Thoracic aorta (tissue), 2 donors: ENCODE results near the gene N4BP2. TPM values are rescaled to one million over a fixed set of nuclear protein-coding genes. Genes with fewer than 3 reads are reported as not detected.

Experiments used
- ATAC-seq: fragments of 150-250 bp; one replicate; pipeline ENCODE4 v1.8.0; 2017; ENCODE audit warnings: low read depth; ENCODE audit not compliant: insufficient number of reproducible peaks, low FRiP score
- DNase-seq: peaks from one replicate; pipeline ENCODE4 v3.0.0-alpha.2; 2020; ENCODE audit warnings: low spot score
- H3K27ac ChIP-seq, 2 donors: fragments of 200-600 bp; sonication (generic); 1 replicate in 1 of 2; 2 replicates in 1 of 2; pipeline ENCODE4 v1.5.1; 2016; ENCODE audit warnings: mild to moderate bottlenecking in 2 of 2, moderate library complexity in 2 of 2
- H3K27me3 ChIP-seq: fragments of 200-600 bp; sonication (generic); replicated peaks from 2 replicates; pipeline ENCODE4 v1.6.0; 2016; ENCODE audit warnings: mild to moderate bottlenecking; ENCODE audit not compliant: insufficient read depth
- H3K36me3 ChIP-seq: fragments of 200-600 bp; sonication (generic); one replicate; pipeline ENCODE4 v1.5.1; 2016
- H3K4me1 ChIP-seq, 2 donors: fragments of 200-600 bp; sonication (generic); 1 replicate in 1 of 2; 2 replicates in 1 of 2; pipeline versions ENCODE4 v1.5.1 to v1.6.0; 2016; ENCODE audit warnings: low read depth in 2 of 2, mild to moderate bottlenecking in 1 of 2; ENCODE audit not compliant: control insufficient read depth in 1 of 2
- H3K4me3 ChIP-seq: fragments of 200-600 bp; sonication (generic); 2 replicates; pipeline ENCODE4 v1.5.1; 2016; ENCODE audit warnings: mild to moderate bottlenecking
- H3K9me3 ChIP-seq: fragments of 200-600 bp; sonication (generic); 2 replicates; pipeline ENCODE4 v1.5.1; 2016
- CTCF ChIP-seq: fragments of 200-600 bp; sonication (generic); IDR thresholded peaks from one replicate; pipeline ENCODE4 v1.5.1; 2019; ENCODE audit warnings: antibody characterized with exemption
- total RNA-seq, 2 donors: library from RNA; depleted of rRNA; stranded (reverse); fragments of >200 nt; gene quantifications; one replicate each; pipeline versions ENCODE4 v1.1.0 to v1.2.3, GENCODE V29; 2016

N4BP2 gene
- total RNA-seq, 2 donors from 2014 or later = 5.4 to 10.9 TPM

DNA sequence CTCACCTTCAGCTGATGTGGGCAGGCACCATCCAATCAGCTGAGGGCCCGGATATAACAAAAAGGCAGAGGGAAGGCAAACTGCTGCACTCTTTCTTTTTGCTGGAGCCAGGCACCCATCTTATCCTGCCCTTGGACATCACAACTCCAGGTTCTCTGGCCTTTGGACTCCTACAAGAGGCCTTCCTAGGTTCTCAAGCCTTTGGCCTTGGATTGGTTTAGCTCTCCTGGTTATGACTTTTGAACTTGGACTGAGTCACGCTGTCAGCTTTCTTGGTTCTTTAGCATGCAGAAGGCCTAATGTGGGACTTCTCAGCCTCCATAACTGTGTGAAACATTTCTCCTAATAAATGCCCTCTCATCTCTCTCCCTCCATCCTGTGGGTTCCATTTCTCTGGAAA lies 23.0 kb upstream of the N4BP2 start:
- ATAC-seq (no peak), DNase-seq (no peak)
- no peaks in the 10 kb centered on the region for H3K4me1 ChIP-seq
- no peak for TF ChIP-seq CTCF
- H3K4me3 ChIP-seq = no peak overlapping the region
- no peaks in the 10 kb centered on the region for H3K27me3 ChIP-seq
- no peaks in the 10 kb centered on the region for H3K36me3 ChIP-seq
- H3K27ac ChIP-seq = no peak overlapping the region
- H3K9me3 ChIP-seq = no peaks in the 10 kb centered on the region

DNA sequence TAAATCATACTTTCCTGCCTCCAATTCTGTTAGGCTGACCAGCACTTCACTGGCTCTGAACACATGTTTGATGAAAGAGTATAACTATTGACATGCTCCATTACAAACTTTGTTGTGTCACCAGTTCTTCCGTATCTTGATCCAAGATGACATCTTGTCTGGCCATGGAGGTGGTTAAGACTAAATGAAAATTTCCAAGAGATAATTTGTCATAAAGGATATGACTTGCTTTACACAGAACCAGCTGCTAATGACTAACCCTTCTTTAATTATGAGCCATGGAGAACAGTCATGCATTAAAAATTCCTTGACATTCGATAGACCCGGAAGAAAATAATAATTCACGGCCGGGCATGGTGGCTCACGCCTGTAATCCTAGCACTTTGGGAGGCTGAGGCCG lies 17.7 kb upstream of the N4BP2 start:
- DNase-seq (no peak), ATAC-seq (no peak)
- Histone ChIP-seq H3K9me3 (no peaks in the 10 kb centered on the region), H3K4me3 (no peak overlapping the region), H3K36me3 (no peaks in the 10 kb centered on the region), H3K4me1 (no peaks in the 10 kb centered on the region), H3K27me3 (no peaks in the 10 kb centered on the region), H3K27ac (no peak overlapping the region)
- TF ChIP-seq CTCF = no peak

DNA sequence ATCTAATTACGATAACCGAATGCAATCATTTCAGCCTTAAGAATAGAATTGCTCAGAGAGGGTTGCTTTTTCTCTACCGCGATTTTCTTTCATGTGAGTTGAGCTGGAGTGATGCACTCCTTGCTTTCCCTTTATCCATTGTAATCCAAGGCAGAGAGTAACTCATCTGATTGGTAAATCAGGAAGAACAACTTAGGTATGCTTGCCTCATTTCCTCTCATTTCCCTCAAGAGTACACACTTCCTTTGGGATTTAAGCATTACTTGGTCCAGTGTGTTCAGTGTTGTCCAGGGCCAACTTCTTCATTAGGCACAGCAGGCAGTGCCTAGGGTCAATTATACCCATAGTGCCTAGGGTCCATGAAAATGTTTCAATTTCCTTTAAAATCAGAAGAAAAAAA lies 15.7 kb upstream of the N4BP2 start:
- Histone ChIP-seq H3K4me3 (no peak overlapping the region), H3K27ac (no peak overlapping the region), H3K4me1 (peaks cover 5 to 6% of the 10 kb centered on the region in 2 donors), H3K27me3 (no peaks in the 10 kb centered on the region), H3K9me3 (no peaks in the 10 kb centered on the region), H3K36me3 (no peaks in the 10 kb centered on the region)
- no peak for TF ChIP-seq CTCF
- DNase-seq = no peak
- ATAC-seq = no peak

DNA sequence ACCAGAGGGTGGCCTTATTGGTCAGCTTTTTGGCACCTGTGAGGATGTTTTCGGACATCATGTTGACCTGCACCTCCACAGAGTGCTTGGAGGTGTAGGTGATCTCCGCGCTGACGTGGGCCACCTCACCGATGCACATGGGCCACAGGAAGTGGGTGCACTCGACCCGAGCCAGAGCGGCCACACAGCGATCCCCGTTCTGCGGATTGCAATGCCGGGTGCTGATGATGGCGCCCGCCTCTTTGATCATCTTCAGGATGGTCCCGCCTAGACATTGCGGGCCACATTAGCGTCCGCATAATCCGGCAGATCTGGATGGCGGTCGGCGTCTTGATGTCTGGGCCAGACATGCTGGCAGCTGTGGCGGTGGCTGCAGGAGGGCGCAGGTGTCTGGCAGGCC lies 12.9 kb upstream of the N4BP2 start:
- H3K4me1 ChIP-seq = peaks cover 10 to 15% of the 10 kb centered on the region in 2 donors
- ATAC-seq (no peak), DNase-seq (no peak)
- no peak overlapping the region for H3K4me3 ChIP-seq
- no peaks in the 10 kb centered on the region for H3K36me3 ChIP-seq
- no peaks in the 10 kb centered on the region for H3K9me3 ChIP-seq
- no peaks in the 10 kb centered on the region for H3K27me3 ChIP-seq
- no peak overlapping the region for H3K27ac ChIP-seq
- no peak for TF ChIP-seq CTCF

GRCh38 chr4:40046311-40046980 lies 10.2 kb upstream of the N4BP2 start:
- H3K36me3 ChIP-seq = no peaks in the 10 kb centered on the region
- H3K27me3 ChIP-seq = no peaks in the 10 kb centered on the region
- H3K9me3 ChIP-seq = no peaks in the 10 kb centered on the region
- peaks cover 10 to 15% of the 10 kb centered on the region in 2 donors for H3K4me1 ChIP-seq
- H3K27ac ChIP-seq = peak overlapping the region in 1 of 2 donors; percentile 11
- DNase-seq (no peak), ATAC-seq (no peak)
- peak overlapping the region; percentile 11 for H3K4me3 ChIP-seq
- no peak for TF ChIP-seq CTCF
